HG03108 (cell line): ENCODE results near the gene SCUBE1.

Source experiments
- ATAC-seq: cut with Tn5 transposase; IDR thresholded peaks from one replicate; pipeline ENCODE4 v1.9.1; 2021; ENCODE audit warnings: moderate library complexity; ENCODE audit not compliant: unreplicated experiment

SCUBE1 gene

DNA sequence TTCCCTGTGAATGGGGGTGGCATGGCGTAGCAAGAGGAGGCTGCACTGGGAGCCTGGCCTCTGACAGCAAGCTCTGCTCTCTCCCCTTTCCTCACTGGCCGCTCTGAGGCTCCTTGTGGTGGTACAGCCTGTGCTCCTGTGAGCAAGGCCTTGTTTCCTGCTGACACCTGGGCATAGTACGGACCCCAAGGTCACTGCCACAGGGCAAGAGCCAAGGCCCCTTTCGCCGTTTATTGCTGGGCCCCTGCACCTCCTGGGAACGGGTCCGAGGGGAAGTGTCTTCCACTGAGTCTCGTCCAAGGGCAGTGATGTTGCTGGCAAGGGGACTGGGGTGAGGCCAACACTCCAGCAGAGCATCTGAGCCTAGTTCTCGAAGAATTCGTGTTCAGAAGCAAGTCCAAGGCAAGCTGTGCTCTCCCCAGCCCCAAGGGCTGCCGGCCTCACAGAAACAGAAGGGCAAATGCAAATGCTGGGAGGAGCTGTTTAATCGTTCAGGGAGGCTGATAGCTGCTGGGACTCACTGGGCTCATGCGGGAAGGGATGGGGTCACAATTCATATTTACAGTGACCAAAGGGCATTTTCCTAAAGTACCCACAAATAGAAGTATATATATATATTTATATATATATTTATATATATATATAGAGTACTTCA is 140.3 kb downstream of the SCUBE1 start:
- no peak for ATAC-seq

DNA sequence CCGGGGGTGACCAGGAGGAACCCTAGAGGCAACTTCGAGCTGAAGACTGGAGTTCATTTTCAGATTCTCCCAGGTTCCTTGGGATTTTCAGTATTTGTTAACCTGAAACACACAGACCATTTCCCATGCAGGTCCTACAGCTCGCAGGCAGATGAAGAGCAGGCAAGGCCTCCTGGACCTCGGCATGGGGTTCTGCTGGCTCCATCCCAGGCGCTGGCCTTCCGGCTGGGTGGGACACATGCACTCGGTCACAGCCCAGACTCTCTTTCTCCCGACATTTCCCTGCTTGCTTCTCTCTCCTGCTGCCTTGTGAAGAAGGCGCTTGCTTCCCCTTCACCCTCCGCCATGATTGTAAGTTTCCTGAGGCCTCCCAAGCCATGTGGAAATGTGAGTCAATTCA is 140.8 kb downstream of the SCUBE1 start:
- ATAC-seq, result no peak

DNA sequence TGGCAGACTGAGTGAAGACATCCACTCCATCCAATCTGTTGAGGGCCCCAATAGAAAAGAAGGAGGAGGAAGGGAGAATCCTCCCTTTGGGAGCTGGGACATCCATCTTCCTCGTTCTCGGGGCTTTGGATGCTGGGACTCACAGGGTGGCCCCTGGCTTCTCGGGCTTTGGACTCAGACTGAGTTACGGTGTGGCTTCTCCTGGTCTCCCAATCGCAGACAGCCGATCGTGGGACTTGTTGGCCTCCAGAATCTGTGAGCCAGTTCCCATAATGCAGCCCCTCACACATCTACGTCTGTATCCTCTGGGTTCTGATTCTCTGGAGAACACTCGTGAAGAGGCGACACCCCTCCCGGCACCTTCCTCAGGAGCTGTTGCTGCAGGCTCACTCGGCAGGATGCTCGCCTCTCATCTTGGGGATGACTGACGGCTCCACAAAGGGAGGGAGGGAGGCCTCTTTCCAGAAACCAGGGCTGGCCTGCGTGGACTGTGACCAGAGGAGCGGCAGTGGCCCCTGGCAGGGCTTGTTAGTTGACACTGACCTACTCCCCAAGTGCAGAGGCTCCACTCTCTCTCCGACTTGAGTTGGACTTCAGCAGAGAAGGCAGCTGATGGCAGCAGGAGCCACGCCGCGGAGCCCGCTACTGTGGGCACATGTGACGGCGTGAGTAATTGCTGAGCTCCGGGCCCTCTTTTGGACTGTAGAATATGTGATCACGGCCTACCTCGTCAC is 141.5 kb downstream of the SCUBE1 start:
- no peak for ATAC-seq

DNA sequence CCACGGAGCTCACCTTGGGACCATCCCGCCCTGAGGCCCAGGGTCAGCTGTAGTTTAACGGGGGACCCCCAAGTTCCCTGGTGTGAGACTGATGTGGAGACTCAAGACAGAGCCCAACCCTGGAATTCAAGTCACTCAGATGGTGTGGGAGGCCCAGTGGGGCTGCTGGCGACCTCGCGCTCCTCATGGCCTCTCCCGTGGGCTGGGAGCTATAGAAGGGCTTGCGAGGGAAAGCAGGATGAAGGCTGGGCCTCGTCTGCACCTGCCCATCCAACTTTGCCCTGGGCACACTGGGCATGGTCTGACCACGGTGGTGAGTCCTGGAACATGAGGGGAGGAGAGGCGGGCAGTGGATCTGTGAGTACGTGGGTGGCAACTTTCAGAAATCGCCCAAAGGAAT is 142.6 kb downstream of the SCUBE1 start:
- no peak for ATAC-seq

DNA sequence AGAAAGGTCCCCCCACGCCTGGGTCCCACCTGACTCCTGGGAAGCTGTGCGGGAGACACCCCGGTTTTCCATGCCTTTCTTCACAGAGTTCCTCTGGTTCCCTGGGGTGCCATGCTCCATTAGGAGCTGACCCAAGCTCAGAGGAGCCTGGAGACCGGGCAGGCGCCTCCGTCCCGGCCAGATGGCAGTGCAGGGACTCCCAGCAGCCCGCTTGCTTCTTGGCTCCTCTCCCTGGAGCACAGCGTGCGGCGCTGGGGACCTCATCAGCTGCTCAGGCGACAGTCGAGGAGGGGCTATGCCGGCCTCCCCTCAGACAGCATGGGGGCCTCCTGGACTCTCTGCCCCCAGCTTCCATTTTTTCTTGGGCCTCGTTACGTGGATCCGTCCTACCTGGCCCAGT is 143.1 kb downstream of the SCUBE1 start:
- no peak for ATAC-seq

DNA sequence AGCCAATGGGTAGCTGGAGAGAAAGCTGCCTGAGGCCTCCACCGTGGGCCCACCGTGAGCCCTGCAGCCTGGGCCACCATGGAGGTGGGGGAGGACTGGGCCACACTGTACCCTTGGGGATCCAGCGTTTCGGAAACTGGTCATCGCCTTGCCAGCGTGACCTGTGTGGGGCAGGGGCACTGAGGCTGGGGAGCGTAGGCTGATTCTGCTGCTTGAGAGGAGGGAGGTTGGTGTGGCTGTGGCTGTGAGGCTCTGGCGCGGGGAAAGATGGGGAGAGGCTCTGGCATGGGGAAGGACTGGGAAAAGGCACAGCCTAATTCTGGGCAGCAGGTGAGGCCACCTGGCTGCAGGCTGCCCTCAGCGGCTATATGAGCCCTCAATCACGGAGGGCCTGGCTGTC is 143.6 kb downstream of the SCUBE1 start:
- ATAC-seq, result no peak

DNA sequence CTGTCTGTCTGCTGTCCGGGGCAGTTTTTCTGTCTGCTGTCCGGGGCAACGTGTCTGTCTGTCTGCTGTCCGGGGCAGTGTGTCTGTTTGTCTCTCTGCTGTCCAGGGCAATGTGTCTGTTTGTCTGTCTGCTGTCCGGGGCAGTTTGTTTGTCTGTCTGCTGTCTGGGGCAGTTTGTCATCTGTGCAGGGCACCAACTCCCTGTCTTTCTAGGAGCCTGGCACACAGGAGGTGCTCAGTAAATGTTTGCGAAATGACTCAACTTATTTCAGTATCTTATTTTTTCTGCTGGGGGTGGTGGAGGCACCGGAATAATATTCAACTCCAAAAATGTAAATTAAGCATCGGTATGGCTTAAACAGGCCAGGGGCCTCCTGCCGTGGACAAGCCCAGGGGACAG is 144.2 kb downstream of the SCUBE1 start:
- no peak for ATAC-seq

DNA sequence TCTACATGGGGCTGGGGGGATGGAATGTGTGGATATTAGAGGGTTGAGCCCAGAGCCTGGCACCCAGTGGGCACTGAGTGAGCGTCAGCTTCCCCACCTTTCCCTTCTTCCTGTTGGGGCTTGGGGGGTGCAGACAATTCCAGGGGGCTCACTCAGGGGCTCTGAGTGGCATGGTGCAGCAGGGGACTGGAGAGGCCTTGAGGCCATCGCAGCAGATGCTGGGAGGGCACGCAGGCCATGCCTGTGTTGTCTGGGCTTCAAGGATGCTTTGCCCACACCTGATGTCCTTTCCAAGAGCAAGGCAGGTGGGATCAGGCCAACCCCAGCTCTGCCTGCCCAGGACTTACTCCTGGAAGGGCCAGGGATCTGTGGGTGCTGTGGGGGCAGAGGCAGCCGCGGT is 145.0 kb downstream of the SCUBE1 start:
- no peak for ATAC-seq

DNA sequence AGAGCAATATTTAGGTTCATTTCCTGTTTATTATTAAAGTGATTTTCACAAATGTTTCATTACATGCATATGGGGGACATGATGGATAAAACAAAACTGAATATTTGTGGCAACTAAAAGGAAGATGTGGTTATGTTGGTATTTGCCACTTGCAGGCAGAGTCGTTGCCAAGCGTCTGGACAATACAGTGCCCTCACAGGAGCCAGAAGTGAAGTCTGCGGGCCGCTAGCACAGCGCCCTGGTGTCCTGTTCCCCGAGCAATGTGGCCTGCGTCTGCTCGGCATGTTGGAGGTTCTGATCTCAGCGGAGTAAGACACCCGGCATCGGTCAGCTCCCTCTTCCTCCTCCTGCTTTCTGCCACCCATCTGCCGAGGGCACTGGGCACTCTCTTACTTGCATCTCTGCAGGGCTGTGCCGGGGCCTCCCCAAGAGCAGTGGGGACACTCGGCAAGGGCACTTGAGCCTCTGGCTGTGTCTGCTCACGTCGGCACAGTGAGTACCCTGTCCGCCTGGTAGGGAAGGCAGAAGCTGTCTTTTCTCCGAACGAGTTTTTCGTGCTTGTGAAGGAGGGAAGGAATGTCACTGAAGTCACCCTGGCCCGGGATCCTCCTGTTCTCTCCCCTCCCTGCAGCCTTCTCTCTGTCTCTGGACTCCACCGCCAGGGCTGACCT is 145.8 kb downstream of the SCUBE1 start:
- no peak for ATAC-seq

DNA sequence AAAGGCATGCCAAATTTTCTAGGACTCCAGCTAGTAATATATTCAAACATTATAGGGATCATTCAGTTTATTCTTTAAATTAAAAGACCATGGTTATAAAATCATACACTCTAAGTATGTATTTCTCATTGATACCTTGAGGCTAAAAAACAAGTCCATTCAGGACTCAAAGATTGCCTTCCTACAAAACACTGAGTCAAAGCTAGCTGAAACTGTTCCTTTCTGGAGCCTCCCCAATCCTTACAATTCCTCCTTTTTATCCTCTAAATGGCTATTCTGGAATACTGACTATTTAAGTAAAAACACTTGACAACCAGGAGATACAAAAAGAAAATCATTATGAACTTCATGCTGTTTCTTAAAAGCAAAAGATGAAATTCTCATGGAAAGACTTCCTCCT is 151.3 kb downstream of the SCUBE1 start:
- no peak for ATAC-seq

DNA sequence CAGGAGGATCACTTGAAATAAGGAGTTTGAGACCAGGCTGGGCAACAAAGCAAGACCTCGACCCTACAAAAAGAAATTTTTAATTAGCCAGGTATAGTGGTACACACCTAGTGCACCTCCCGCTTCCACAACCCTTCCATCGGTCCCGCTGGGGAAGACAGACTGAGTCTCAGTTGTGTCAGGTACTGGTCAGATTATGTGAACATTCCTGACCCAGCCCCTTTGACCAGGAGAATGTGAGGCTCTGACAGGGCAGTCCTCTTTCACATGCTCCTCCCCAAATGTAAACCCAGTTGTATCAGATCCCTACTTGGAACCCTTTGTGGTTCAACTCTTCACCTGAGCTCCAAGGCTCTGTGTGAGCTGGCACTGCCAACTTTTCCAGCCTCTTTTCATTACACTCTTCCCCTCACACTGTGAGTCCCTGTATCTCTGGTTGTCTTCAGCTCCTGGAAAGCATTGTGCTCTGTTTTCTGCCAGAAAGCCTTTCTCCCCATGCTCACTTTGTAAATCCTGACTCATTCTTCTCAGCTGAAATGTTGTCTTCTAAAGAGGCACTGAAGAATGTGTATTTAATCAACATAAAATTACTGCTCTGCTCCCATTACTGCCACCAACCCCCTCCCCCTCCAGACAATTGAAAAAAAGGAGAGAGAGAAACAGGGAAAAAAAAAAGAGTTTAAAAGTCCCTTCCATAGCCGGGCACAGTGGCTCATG is 154.2 kb downstream of the SCUBE1 start:
- no peak for ATAC-seq

DNA sequence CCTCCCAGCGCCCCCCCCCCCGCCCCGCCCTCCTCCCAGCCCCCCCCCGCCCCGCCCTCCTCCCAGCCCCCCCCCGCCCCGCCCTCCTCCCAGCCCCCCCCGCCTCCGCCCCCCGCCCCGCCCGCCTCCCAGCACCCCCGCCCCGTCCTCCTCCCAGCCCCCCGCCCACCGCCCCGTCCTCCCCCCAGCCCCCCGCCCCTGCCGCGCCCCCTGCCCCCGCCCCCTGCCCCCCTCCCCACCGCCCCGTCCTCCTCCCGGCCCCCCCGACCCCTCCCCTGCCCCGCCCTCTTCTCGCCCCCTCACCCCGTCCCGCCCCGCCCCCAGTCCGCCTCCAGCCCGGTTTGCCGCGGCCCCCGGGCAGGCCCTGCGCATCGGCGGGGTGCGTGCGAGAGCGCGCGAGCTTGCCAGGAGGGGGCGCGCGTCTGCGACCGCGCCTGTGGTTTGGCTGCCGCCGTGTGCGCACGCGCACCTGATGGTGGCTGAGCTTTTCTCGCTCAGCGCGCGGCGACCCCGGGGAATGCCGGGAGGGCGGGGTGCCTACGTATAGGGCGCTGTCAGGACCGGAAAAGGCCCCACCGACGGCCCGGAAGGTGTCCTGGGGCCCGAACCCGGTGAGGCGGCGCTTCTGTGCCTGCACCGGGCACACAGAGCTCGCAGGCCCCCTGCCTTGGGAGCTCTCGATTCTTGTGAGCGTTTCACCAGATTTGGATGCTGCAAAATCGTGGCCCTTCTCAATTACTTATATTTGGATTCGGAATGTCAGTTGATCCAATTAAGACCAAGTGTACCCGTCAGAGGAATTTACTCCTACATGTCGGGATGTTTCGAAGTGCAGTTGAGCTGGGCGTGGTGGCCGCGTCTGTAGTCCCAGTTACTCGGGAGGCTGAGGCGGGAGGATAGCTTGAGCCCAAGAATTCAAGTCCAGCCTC is 155.7 kb downstream of the SCUBE1 start:
- peak; percentile 84 for ATAC-seq

DNA sequence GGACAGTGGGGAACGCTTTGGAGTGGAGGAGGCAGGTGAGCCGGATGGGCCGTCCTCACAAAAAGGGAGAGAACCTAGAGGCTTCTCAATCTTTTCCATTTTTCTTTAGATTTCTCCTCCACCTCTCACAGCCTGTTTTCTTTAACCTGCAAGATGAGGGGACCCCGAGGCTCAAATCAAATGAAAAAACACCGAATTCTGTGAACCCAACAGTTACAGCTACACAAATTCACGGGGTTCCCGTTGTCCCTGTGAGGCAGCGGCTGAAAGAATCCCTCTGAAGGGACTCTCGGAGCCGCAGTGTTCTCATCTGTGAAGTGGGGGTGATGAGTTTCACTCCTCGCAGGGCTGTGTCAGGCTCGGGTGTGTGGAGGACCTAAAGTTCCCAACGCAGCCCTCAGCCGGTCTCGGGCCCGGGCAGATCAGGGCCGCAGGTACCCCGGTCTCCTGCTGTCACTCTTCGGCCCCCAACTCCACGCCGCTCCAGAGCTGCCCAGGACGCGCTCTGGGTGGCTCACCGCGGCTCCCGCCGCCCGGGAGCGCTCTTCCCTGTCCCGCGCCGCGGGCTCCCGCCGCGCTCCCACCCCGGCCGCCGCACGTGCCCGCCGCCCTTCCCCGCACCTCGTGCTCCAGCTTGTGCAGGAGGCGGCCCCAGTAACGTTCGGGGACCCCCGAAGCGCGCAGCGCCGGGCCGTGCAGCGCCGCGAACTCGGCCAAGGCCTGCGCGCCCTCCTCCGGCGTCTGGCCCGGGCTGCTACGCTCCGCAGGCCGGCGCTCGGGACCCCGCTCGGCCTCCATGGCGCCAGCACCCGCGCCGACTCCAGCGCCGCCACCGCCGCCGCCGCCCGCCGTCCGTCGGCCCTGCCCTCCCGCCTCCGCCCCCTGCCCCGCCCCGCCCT is 156.7 kb downstream of the SCUBE1 start, which contains the start of gene TTLL12:
Gene TTLL12 (minus strand): TSS at position 863 of the 899 bp plus-strand sequence. CDS start 65 bp downstream, at position 798.
- peak; percentile 34 for ATAC-seq

DNA sequence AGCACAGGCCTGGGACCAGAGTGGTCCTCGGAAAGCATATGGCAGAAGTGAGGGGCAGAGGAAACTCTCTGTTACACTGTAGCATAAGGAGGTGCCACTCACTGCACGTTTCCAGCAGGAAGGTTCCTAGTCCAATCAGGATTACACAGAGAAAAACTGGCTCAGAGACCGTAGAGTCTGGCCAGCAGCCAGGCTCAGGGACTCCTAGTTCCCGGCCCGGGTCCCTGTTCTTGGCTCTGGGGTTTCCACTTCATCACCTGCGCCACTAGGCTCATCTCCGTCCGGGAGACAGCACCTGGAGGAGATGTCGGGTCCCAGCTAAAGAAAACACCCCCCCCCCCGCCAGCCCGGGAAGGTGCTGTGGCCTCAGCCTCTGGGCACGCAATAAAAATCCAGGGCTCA is 157.3 kb downstream of the SCUBE1 start:
- no peak for ATAC-seq

DNA sequence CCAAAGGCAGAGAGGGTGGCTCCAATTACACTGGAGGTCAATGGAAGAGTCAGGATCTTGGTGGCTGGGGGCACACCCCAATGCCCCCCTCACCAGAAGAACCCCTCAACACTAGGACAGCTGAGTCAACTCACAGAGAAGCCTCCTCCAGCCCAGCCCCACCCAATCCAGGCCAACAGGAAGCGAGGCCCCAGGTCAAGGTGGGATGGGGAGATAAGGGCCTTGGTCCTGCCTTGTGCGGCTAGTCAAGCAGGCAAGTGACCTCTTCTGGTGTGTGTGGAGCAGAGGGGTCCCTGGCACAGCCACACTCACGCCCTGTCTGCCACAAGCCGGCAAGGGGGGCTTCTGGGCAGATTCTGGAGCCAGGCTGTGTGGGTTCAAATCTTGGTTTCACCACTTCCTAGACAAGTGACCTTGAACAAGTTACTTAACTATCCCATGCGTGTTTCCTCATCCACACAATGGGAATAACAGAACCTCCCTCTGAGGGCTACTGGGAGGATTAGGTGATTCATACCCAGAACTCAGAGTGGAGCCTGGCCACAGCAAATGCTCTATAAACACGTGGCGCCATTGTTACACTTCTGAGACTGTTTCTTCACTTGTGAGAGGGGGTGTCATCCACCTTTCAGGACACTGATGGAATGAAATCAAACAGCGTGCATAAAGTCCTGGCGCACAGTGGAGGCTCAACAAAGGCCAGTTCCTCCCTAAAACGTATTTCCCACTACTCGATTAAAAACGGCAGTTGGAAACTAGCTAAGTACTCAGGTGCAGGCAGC is 159.5 kb downstream of the SCUBE1 start:
- ATAC-seq, result no peak

DNA sequence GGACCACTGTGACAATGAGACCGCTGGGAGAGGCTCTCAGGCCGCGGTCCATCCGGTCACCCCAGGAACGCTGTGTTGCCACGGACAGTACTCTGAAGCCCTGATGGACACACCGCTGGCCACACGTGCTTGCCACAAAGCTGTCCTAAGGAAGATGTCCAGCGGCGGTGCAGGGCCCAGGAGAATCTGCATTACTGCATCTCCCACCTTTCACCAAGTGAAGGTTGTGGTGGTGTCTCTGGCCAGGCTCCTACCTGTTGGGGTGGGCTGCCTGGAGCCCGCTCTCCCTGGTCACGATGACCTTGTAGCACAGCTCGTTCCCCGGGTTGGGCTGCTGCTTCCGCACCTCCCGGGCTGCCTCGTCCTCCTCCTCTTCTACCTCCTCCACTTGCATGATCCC is 160.4 kb downstream of the SCUBE1 start:
- ATAC-seq, result no peak

DNA sequence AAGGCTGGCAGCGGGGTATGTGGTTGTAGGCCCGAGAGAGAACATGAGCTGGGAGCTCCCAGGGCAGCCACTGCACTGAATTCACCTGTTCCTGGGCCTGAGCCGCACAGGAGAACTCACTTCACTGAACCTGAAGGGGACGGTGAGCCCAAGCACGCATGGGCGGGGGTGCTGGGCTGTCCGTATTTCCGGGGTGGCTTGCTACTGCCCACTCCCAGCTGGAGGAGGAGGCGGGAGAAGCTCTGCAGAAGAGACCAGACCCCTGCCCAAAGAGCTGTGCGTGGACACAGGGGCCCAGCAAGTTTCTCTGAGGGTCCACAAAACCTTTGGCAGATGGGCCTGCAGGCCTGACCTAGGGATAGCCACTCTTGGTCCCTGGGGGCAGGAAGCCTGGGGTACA is 161.1 kb downstream of the SCUBE1 start:
- ATAC-seq, result no peak

DNA sequence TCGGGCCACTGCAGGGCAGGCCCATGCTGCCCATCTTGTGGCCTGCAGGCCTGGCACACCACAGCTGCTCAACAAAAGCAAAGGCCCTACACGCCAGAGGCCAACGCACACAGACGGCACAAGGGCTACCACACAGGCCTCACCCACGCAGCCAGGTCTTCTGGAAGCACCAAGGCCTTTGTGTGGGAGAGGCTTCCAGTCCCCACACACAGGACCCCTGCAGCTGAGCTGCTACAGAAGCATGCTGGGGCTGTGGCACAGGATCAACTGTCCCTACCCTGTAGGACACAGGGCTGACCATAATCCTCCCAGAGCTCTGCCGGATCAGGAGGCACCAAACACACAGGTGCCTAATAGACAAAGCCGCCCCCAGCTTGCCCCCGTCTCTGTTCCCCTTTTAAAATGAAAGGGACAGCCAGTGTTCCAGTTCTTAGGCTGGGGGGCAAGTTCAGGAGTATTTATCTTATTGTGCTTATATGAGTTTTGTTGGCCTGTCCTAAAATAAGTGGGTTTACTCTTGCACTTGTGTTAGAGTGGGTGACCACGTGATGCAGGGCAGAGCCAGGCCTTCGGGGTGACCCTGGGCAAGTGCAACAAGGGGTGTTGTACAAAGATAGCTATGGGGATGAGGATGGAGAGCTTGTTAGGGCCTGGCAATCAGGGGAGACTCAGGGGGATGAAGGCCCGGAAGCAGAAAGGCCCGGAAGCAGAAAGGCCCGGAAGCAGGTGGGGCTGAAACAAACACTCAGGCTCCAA is 161.7 kb downstream of the SCUBE1 start:
- ATAC-seq, result no peak
